HEK293 (cell line): ENCODE data around the gene C6orf120.

Source experiments
- CTCF ChIA-PET: fragments of 350-600 bp; formaldehyde crosslinking; extraction: SDS; loops from one replicate; lab custom pipeline; 2021; ENCODE audit warnings: antibody characterized with exemption; lab: Yijun Ruan, JAX
- POLR2A ChIA-PET: fragments of 300-600 bp; formaldehyde crosslinking; extraction: SDS; loops from one replicate; lab custom pipeline; 2020; ENCODE audit warnings: antibody characterized with exemption, inconsistent platforms; lab: Yijun Ruan, JAX
- H3K27ac ChIP-seq: fragments of 200-500 bp; sonication (Bioruptor generic); 2 replicates; pipeline ENCODE4 v1.5.1; 2014; ENCODE audit warnings: low read depth, low read length, control low read depth, inconsistent platforms; ENCODE audit errors: extremely low read depth
- H3K36me3 ChIP-seq, 2 experiments: fragments of 200-500 bp in 1 of 2; sonication (Bioruptor generic) in 1 of 2; 1 replicate in 1 of 2; 2 replicates in 1 of 2; pipeline ENCODE4 v1.5.1; 2014 to 2017; ENCODE audit warnings: inconsistent platforms in 2 of 2, low read length in 2 of 2; ENCODE audit not compliant: control insufficient read depth in 2 of 2, insufficient read depth in 1 of 2
- H3K4me1 ChIP-seq: fragments of 200-500 bp; sonication (Bioruptor generic); 2 replicates; pipeline ENCODE4 v1.5.1; 2014; ENCODE audit warnings: mild to moderate bottlenecking, low read length, inconsistent platforms; ENCODE audit not compliant: control insufficient read depth, insufficient read depth
- H3K4me3 ChIP-seq: 2 replicates; pipeline ENCODE4 v1.5.1; 2011; ENCODE audit warnings: low read depth, mild to moderate bottlenecking, control low read depth, low read length, moderate library complexity
- H3K9me3 ChIP-seq: fragments of 200-500 bp; sonication (Bioruptor generic); 2 replicates; pipeline ENCODE4 v1.5.1; 2014; ENCODE audit warnings: low read depth, low read length, inconsistent platforms; ENCODE audit not compliant: control insufficient read depth, insufficient read depth
- EGR2 ChIP-seq: fragments of 450-650 bp; formaldehyde crosslinking; IDR thresholded peaks from 2 replicates; pipeline ENCODE4 v1.5.1; 2016; ENCODE audit warnings: low read depth, missing biosample characterization, missing genetic modification characterization
- FEZF1 ChIP-seq: fragments of 450-650 bp; formaldehyde crosslinking; IDR thresholded peaks from 2 replicates; pipeline ENCODE4 v1.5.1; 2016; ENCODE audit warnings: missing biosample characterization, missing genetic modification characterization
- GFI1B ChIP-seq: fragments of 450-650 bp; formaldehyde crosslinking; IDR thresholded peaks from 2 replicates; pipeline ENCODE4 v1.5.1; 2016; ENCODE audit warnings: missing biosample characterization, missing genetic modification characterization
- HIC1 ChIP-seq: fragments of 450-650 bp; formaldehyde crosslinking; IDR thresholded peaks from 2 replicates; pipeline ENCODE4 v1.5.1; 2016; ENCODE audit warnings: missing biosample characterization, missing genetic modification characterization
- KLF10 ChIP-seq: fragments of 450-650 bp; IDR thresholded peaks from 2 replicates; pipeline ENCODE4 v1.5.1; 2018; ENCODE audit warnings: missing biosample characterization, mild to moderate bottlenecking, missing genetic modification characterization
- KLF16 ChIP-seq: fragments of 450-650 bp; formaldehyde crosslinking; IDR thresholded peaks from 2 replicates; pipeline ENCODE4 v1.5.1; 2017; ENCODE audit warnings: missing biosample characterization, missing genetic modification characterization
- KLF17 ChIP-seq: fragments of 450-650 bp; formaldehyde crosslinking; IDR thresholded peaks from 2 replicates; pipeline ENCODE4 v1.5.1; 2016; ENCODE audit warnings: missing biosample characterization, missing genetic modification characterization
- MYNN ChIP-seq: fragments of 450-650 bp; formaldehyde crosslinking; IDR thresholded peaks from 2 replicates; pipeline ENCODE4 v1.5.1; 2016; ENCODE audit warnings: missing biosample characterization, missing genetic modification characterization, borderline replicate concordance
- MZF1 ChIP-seq: fragments of 450-650 bp; formaldehyde crosslinking; IDR thresholded peaks from 2 replicates; pipeline ENCODE4 v1.5.1; 2017; ENCODE audit warnings: missing biosample characterization, missing genetic modification characterization, borderline replicate concordance
- YY2 ChIP-seq: fragments of 450-650 bp; formaldehyde crosslinking; IDR thresholded peaks from 2 replicates; pipeline ENCODE4 v1.5.1; 2016; ENCODE audit warnings: missing biosample characterization, missing genetic modification characterization
- ZBTB1 ChIP-seq: fragments of 450-650 bp; formaldehyde crosslinking; IDR thresholded peaks from 2 replicates; pipeline ENCODE4 v1.5.1; 2016; ENCODE audit warnings: missing biosample characterization, missing genetic modification characterization
- ZBTB17 ChIP-seq: fragments of 450-650 bp; formaldehyde crosslinking; IDR thresholded peaks from 2 replicates; pipeline ENCODE4 v1.5.1; 2016; ENCODE audit warnings: missing biosample characterization, missing genetic modification characterization
- ZEB2 ChIP-seq: fragments of 450-650 bp; formaldehyde crosslinking; IDR thresholded peaks from 2 replicates; pipeline ENCODE4 v1.5.1; 2016; ENCODE audit warnings: missing biosample characterization, missing genetic modification characterization
- ZFP41 ChIP-seq: fragments of 450-650 bp; formaldehyde crosslinking; IDR thresholded peaks from 2 replicates; pipeline ENCODE4 v1.5.1; 2016; ENCODE audit warnings: missing biosample characterization, missing genetic modification characterization, borderline replicate concordance
- ZNF10 ChIP-seq: fragments of 450-650 bp; formaldehyde crosslinking; IDR thresholded peaks from 2 replicates; pipeline ENCODE4 v1.5.1; 2017; ENCODE audit warnings: missing biosample characterization, missing genetic modification characterization
- ZNF133 ChIP-seq: fragments of 450-650 bp; formaldehyde crosslinking; IDR thresholded peaks from 2 replicates; pipeline ENCODE4 v1.5.1; 2016; ENCODE audit warnings: missing biosample characterization, missing genetic modification characterization
- ZNF148 ChIP-seq: fragments of 450-650 bp; formaldehyde crosslinking; IDR thresholded peaks from 2 replicates; pipeline ENCODE4 v1.5.0; 2017; ENCODE audit warnings: missing biosample characterization, missing genetic modification characterization, borderline replicate concordance
- ZNF155 ChIP-seq: fragments of 450-650 bp; formaldehyde crosslinking; IDR thresholded peaks from 2 replicates; pipeline ENCODE4 v1.5.1; 2016; ENCODE audit warnings: missing biosample characterization, missing genetic modification characterization
- ZNF169 ChIP-seq: fragments of 450-650 bp; formaldehyde crosslinking; IDR thresholded peaks from 2 replicates; pipeline ENCODE4 v1.5.1; 2016; ENCODE audit warnings: missing biosample characterization, missing genetic modification characterization
- ZNF221 ChIP-seq: fragments of 450-650 bp; formaldehyde crosslinking; IDR thresholded peaks from 2 replicates; pipeline ENCODE4 v1.5.1; 2017; ENCODE audit warnings: missing biosample characterization, missing genetic modification characterization, borderline replicate concordance
- ZNF24 ChIP-seq: fragments of 450-650 bp; formaldehyde crosslinking; IDR thresholded peaks from 2 replicates; pipeline ENCODE4 v1.5.1; 2016; ENCODE audit warnings: missing biosample characterization, missing genetic modification characterization
- ZNF366 ChIP-seq: fragments of 450-650 bp; formaldehyde crosslinking; conservative IDR thresholded peaks from 2 replicates; pipeline ENCODE4 v1.5.1; 2016; ENCODE audit warnings: missing biosample characterization, missing genetic modification characterization
- ZNF48 ChIP-seq: fragments of 450-650 bp; formaldehyde crosslinking; IDR thresholded peaks from 2 replicates; pipeline ENCODE4 v1.5.1; 2016; ENCODE audit warnings: missing biosample characterization, missing genetic modification characterization
- ZNF501 ChIP-seq: fragments of 450-650 bp; formaldehyde crosslinking; IDR thresholded peaks from 2 replicates; pipeline ENCODE4 v1.5.1; 2016; ENCODE audit warnings: missing biosample characterization, missing genetic modification characterization
- ZNF510 ChIP-seq: fragments of 450-650 bp; formaldehyde crosslinking; IDR thresholded peaks from 2 replicates; pipeline ENCODE4 v1.5.1; 2018; ENCODE audit warnings: mild to moderate bottlenecking, missing genetic modification characterization, missing biosample characterization; ENCODE audit not compliant: insufficient replicate concordance
- ZNF600 ChIP-seq: fragments of 450-650 bp; formaldehyde crosslinking; IDR thresholded peaks from 2 replicates; pipeline ENCODE4 v1.5.1; 2016; ENCODE audit warnings: missing biosample characterization, missing genetic modification characterization
- ZNF626 ChIP-seq: fragments of 450-650 bp; sonication (Bioruptor Pico); formaldehyde crosslinking; IDR thresholded peaks from 2 replicates; pipeline ENCODE4 v1.5.1; 2018; ENCODE audit warnings: missing biosample characterization, missing genetic modification characterization, inconsistent platforms
- ZNF785 ChIP-seq: fragments of 450-650 bp; formaldehyde crosslinking; IDR thresholded peaks from 2 replicates; pipeline ENCODE4 v1.5.1; 2016; ENCODE audit warnings: missing biosample characterization, missing genetic modification characterization
- ZNF792 ChIP-seq: fragments of 450-650 bp; formaldehyde crosslinking; IDR thresholded peaks from 2 replicates; pipeline ENCODE4 v1.5.1; 2016; ENCODE audit warnings: missing biosample characterization, missing genetic modification characterization
- ZNF843 ChIP-seq: fragments of 450-650 bp; formaldehyde crosslinking; IDR thresholded peaks from 2 replicates; pipeline ENCODE4 v1.5.1; 2016; ENCODE audit warnings: missing biosample characterization, missing genetic modification characterization
- ZXDB ChIP-seq: fragments of 450-650 bp; formaldehyde crosslinking; IDR thresholded peaks from 2 replicates; pipeline ENCODE4 v1.5.1; 2016; ENCODE audit warnings: missing biosample characterization, missing genetic modification characterization

C6orf120 gene

GRCh38 chr6:169722362-169723199 is 20.7 kb downstream of the C6orf120 start (continued):
- TF ChIP-seq ZXDB (tag by site-specific recombination): peak; percentile 74
- TF ChIP-seq ZNF843: peak; percentile 22; the same call in 1 of the 2 replicates

GRCh38 chr6:169723200-169723909 is 21.4 kb downstream of the C6orf120 start:
- CTCF ChIA-PET: interaction anchor here (1.5 to 2.6 kb wide), 2 partner anchors 14 to 25 kb away, joined by 5 to 21 read pairs; no protein-coding TSS in a partner anchor
- POLR2A ChIA-PET: interaction anchor here (2.3 to 3.2 kb wide), 3 partner anchors 18 to 27 kb away, joined by 8 to 33 read pairs (median 21); partner anchors contain the start of genes C6orf120, DYNLT2, ERMARD and WDR27
- peak overlapping the region; percentile 90 for H3K27ac ChIP-seq
- TF ChIP-seq ZNF169 (tag by site-specific recombination) (no peak), ZNF366 (tag by site-specific recombination) (no peak), ZNF24 (tag by site-specific recombination) (no peak), EGR2 (peak; percentile 78), FEZF1 (tag by site-specific recombination) (no peak), ZNF10 (tag by site-specific recombination) (no peak), ZNF785 (tag by site-specific recombination) (no peak), ZNF792 (tag by site-specific recombination) (no peak), ZNF510 (tag by site-specific recombination) (no peak), KLF17 (0 out of 2 replicates have a peak, but pooled peaks have one; percentile 17), GFI1B (tag by site-specific recombination) (no peak), MZF1 (tag by site-specific recombination) (no peak), ZNF133 (tag by site-specific recombination) (no peak), ZEB2 (tag by site-specific recombination) (no peak), KLF16 (tag by site-specific recombination) (0 out of 2 replicates have a peak, but pooled peaks have one; percentile 31), ZFP41 (tag by site-specific recombination) (no peak), ZNF626 (no peak), HIC1 (tag by site-specific recombination) (no peak), YY2 (tag by site-specific recombination) (no peak), ZNF600 (tag by site-specific recombination) (no peak), ZBTB1 (tag by site-specific recombination) (no peak), ZBTB17 (tag by site-specific recombination) (no peak), ZNF501 (no peak), KLF10 (tag by site-specific recombination) (peak; percentile 59; the same call in 1 of the 2 replicates), MYNN (tag by site-specific recombination) (no peak), ZXDB (tag by site-specific recombination) (no peak), ZNF155 (tag by site-specific recombination) (no peak), ZNF148 (tag by site-specific recombination) (no peak), ZNF48 (no peak), ZNF221 (no peak)

More at GRCh38 chr6:169723200-169723909, 21.4 kb downstream of the C6orf120 start:
- Histone ChIP-seq H3K4me1 (0 out of 2 replicates have a peak, but pooled peaks cover 4% of the 10 kb centered on the region), H3K36me3 (peaks cover 2 to 4% of the 10 kb centered on the region in 2 experiments), H3K4me3 (peak overlapping the region; percentile 89), H3K9me3 (no peaks in the 10 kb centered on the region)
